IPS DF 6.9 (cell line): Measurements from ENCODE around the gene KCNE3.

Experiments
- DNase-seq: peaks from one replicate; pipeline ENCODE4 v3.0.0-alpha.2; 2013; ENCODE audit warnings: low read depth, low spot score
- H3K27ac ChIP-seq: one replicate; pipeline ENCODE4 v1.5.1; 2013; ENCODE audit warnings: low read length, control low read depth
- H3K27me3 ChIP-seq: 2 replicates; pipeline ENCODE4 v1.6.1; 2013; ENCODE audit warnings: mild to moderate bottlenecking, low read length; ENCODE audit not compliant: control insufficient read depth, insufficient read depth
- H3K36me3 ChIP-seq: 2 replicates; pipeline ENCODE4 v1.6.1; 2013; ENCODE audit warnings: low read length; ENCODE audit not compliant: control insufficient read depth, insufficient read depth
- H3K4me1 ChIP-seq: 2 replicates; pipeline ENCODE4 v1.6.1; 2013; ENCODE audit warnings: low read length; ENCODE audit not compliant: control insufficient read depth, insufficient read depth
- H3K4me3 ChIP-seq: 2 replicates; pipeline ENCODE4 v1.5.1; 2013; ENCODE audit warnings: mild to moderate bottlenecking, low read length
- H3K9me3 ChIP-seq: 2 replicates; pipeline ENCODE4 v1.6.1; 2013; ENCODE audit warnings: low read length, inconsistent platforms; ENCODE audit not compliant: control insufficient read depth, insufficient read depth
- WGBS: extraction: QIAGEN DNeasy Blood & Tissue Kit; methylation state at CpG from one replicate; pipeline ENCODE4 v1.1.7; 2013; ENCODE audit warnings: mixed read lengths, missing lambda C conversion rate; ENCODE audit not compliant: insufficient read length, insufficient coverage; 5-methylcytosine and 5-hydroxymethylcytosine counted together

The KCNE3 gene

GRCh38 chr11:74462009-74462408, 5.3 kb downstream of the KCNE3 start:
- Histone ChIP-seq H3K4me1 (peaks cover 2% of the 10 kb centered on the region; the same call in 1 of the 2 replicates), H3K27me3 (no peaks in the 10 kb centered on the region; the same call in 1 of the 2 replicates), H3K4me3 (no peak overlapping the region), H3K27ac (no peak overlapping the region), H3K36me3 (no peaks in the 10 kb centered on the region), H3K9me3 (no peaks in the 10 kb centered on the region)
- no CpG with 5 or more reads among the region's 2 CpGs for WGBS
- DNase-seq, result no peak

GRCh38 chr11:74460481-74461154, 6.7 kb downstream of the KCNE3 start:
- no peak overlapping the region for H3K27ac ChIP-seq
- WGBS, result no CpG with 5 or more reads among the region's 2 CpGs
- no peak overlapping the region for H3K4me3 ChIP-seq
- no peaks in the 10 kb centered on the region for H3K27me3 ChIP-seq
- no peaks in the 10 kb centered on the region; the same call in 1 of the 2 replicates for H3K4me1 ChIP-seq
- no peaks in the 10 kb centered on the region for H3K36me3 ChIP-seq
- no peaks in the 10 kb centered on the region for H3K9me3 ChIP-seq
- DNase-seq, result no peak

GRCh38 chr11:74460065-74460464, 7.3 kb downstream of the KCNE3 start:
- Histone ChIP-seq H3K27ac (no peak overlapping the region), H3K4me3 (no peak overlapping the region), H3K36me3 (no peaks in the 10 kb centered on the region), H3K27me3 (no peaks in the 10 kb centered on the region), H3K4me1 (no peaks in the 10 kb centered on the region; the same call in 1 of the 2 replicates), H3K9me3 (no peaks in the 10 kb centered on the region)
- no peak for DNase-seq
- no CpG with 5 or more reads among the region's 4 CpGs for WGBS

GRCh38 chr11:74459584-74459983, 7.8 kb downstream of the KCNE3 start:
- Histone ChIP-seq H3K27ac (no peak overlapping the region), H3K9me3 (no peaks in the 10 kb centered on the region), H3K4me3 (no peak overlapping the region), H3K36me3 (no peaks in the 10 kb centered on the region), H3K27me3 (no peaks in the 10 kb centered on the region), H3K4me1 (no peaks in the 10 kb centered on the region; the same call in 1 of the 2 replicates)
- no CpG with 5 or more reads among the region's 1 CpG for WGBS
- DNase-seq, result no peak

GRCh38 chr11:74457356-74457755, 10.0 kb downstream of the KCNE3 start:
- DNase-seq, result no peak
- H3K27ac ChIP-seq, result no peak overlapping the region
- no peak overlapping the region for H3K4me3 ChIP-seq
- no peaks in the 10 kb centered on the region for H3K36me3 ChIP-seq
- no peaks in the 10 kb centered on the region for H3K27me3 ChIP-seq
- no CpG with 5 or more reads among the region's 6 CpGs for WGBS
- no peaks in the 10 kb centered on the region for H3K9me3 ChIP-seq
- no peaks in the 10 kb centered on the region; the same call in 1 of the 2 replicates for H3K4me1 ChIP-seq

GRCh38 chr11:74453373-74453975, 13.9 kb downstream of the KCNE3 start:
- H3K27ac ChIP-seq, result no peak overlapping the region
- DNase-seq, result peak; percentile 73
- no CpG with 5 or more reads among the region's 10 CpGs for WGBS

GRCh38 chr11:74452366-74452765, 15.0 kb downstream of the KCNE3 start:
- no CpG with 5 or more reads among the region's 3 CpGs for WGBS
- Histone ChIP-seq H3K9me3 (no peaks in the 10 kb centered on the region), H3K27me3 (no peaks in the 10 kb centered on the region), H3K27ac (no peak overlapping the region), H3K4me3 (no peak overlapping the region), H3K4me1 (no peaks in the 10 kb centered on the region), H3K36me3 (no peaks in the 10 kb centered on the region)
- no peak for DNase-seq

More at GRCh38 chr11:74453373-74453975, 13.9 kb downstream of the KCNE3 start:
- Histone ChIP-seq H3K4me1 (no peaks in the 10 kb centered on the region), H3K27me3 (no peaks in the 10 kb centered on the region), H3K4me3 (no peak overlapping the region), H3K36me3 (no peaks in the 10 kb centered on the region), H3K9me3 (no peaks in the 10 kb centered on the region)

GRCh38 chr11:74450318-74450717, 17.0 kb downstream of the KCNE3 start:
- H3K27ac ChIP-seq, result no peak overlapping the region

GRCh38 chr11:74449369-74449931, 17.9 kb downstream of the KCNE3 start:
- H3K27ac ChIP-seq, result no peak overlapping the region
- no peaks in the 10 kb centered on the region for H3K27me3 ChIP-seq
- H3K36me3 ChIP-seq, result no peaks in the 10 kb centered on the region
- no peaks in the 10 kb centered on the region for H3K9me3 ChIP-seq
- no peak for DNase-seq
- no peaks in the 10 kb centered on the region; the same call in 1 of the 2 replicates for H3K4me1 ChIP-seq
- H3K4me3 ChIP-seq, result no peak overlapping the region
- no CpG with 5 or more reads among the region's 2 CpGs for WGBS

More at GRCh38 chr11:74450318-74450717, 17.0 kb downstream of the KCNE3 start:
- Histone ChIP-seq H3K9me3 (no peaks in the 10 kb centered on the region), H3K4me1 (no peaks in the 10 kb centered on the region), H3K27me3 (no peaks in the 10 kb centered on the region), H3K4me3 (no peak overlapping the region), H3K36me3 (no peaks in the 10 kb centered on the region)
- no CpG with 5 or more reads among the region's 6 CpGs for WGBS
- DNase-seq, result no peak

GRCh38 chr11:74447720-74448119, 19.6 kb downstream of the KCNE3 start:
- H3K4me1 ChIP-seq, result peaks cover 1% of the 10 kb centered on the region; the same call in 1 of the 2 replicates
- no peak overlapping the region for H3K27ac ChIP-seq
- H3K9me3 ChIP-seq, result no peaks in the 10 kb centered on the region
- H3K4me3 ChIP-seq, result no peak overlapping the region
- no peaks in the 10 kb centered on the region for H3K36me3 ChIP-seq
- DNase-seq, result no peak
- H3K27me3 ChIP-seq, result no peaks in the 10 kb centered on the region
